H9 (cell line): ENCODE measurements around the gene PDZD7. TPM values are rescaled to one million over a fixed set of nuclear protein-coding genes. Genes with fewer than 3 reads are reported as not detected.

ENCODE experiments used
- DNase-seq: peaks from one replicate; pipeline ENCODE4 v3.0.0-alpha.2; 2017
- H2AFZ ChIP-seq: one replicate; pipeline ENCODE4 v1.6.1; 2013; ENCODE audit warnings: mild to moderate bottlenecking, low read length, control low read depth, moderate library complexity
- H2AK5ac ChIP-seq: 2 replicates; pipeline ENCODE4 v1.6.1; 2013; ENCODE audit warnings: low read length, control low read depth, mixed read lengths; ENCODE audit not compliant: insufficient read length
- H2BK120ac ChIP-seq: one replicate; pipeline ENCODE4 v1.6.1; 2013; ENCODE audit warnings: low read depth, mild to moderate bottlenecking, low read length, control low read depth, inconsistent platforms; ENCODE audit not compliant: poor library complexity, severe bottlenecking
- H2BK12ac ChIP-seq: 2 replicates; pipeline ENCODE4 v1.6.1; 2013; ENCODE audit warnings: low read length, control low read depth, mixed read lengths, low read depth; ENCODE audit not compliant: insufficient read length
- H2BK15ac ChIP-seq: 2 replicates; pipeline ENCODE4 v1.6.1; 2013; ENCODE audit warnings: low read depth, low read length, control low read depth
- H2BK20ac ChIP-seq: one replicate; pipeline ENCODE4 v1.6.1; 2013; ENCODE audit warnings: low read depth, mild to moderate bottlenecking, low read length, control low read depth, inconsistent platforms; ENCODE audit not compliant: poor library complexity, severe bottlenecking
- H2BK5ac ChIP-seq: 2 replicates; pipeline ENCODE4 v1.6.1; 2013; ENCODE audit warnings: low read length, control low read depth, mixed read lengths; ENCODE audit not compliant: insufficient read length
- H3K14ac ChIP-seq: 2 replicates; pipeline ENCODE4 v1.6.1; 2013; ENCODE audit warnings: low read length, control low read depth; ENCODE audit not compliant: insufficient read depth
- H3K18ac ChIP-seq: 2 replicates; pipeline ENCODE4 v1.6.1; 2013; ENCODE audit warnings: low read depth, mild to moderate bottlenecking, mixed read lengths, low read length, control low read depth; ENCODE audit not compliant: insufficient read length
- H3K23ac ChIP-seq: 2 replicates; pipeline ENCODE4 v1.6.1; 2013; ENCODE audit warnings: low read length, control low read depth, mixed read lengths, low read depth; ENCODE audit not compliant: insufficient read length
- H3K23me2 ChIP-seq: 2 replicates; pipeline ENCODE4 v1.6.1; 2013; ENCODE audit warnings: low read depth, mild to moderate bottlenecking, mixed read lengths, low read length, control low read depth; ENCODE audit not compliant: insufficient read length, poor library complexity, severe bottlenecking
- H3K27ac ChIP-seq: 2 replicates; pipeline ENCODE4 v1.5.1; 2013; ENCODE audit warnings: low read length, control low read depth, mixed read lengths, low read depth; ENCODE audit not compliant: insufficient read length
- H3K27me3 ChIP-seq: 2 replicates; pipeline ENCODE4 v1.6.1; 2013; ENCODE audit warnings: low read length, control low read depth, inconsistent platforms; ENCODE audit not compliant: insufficient read depth
- H3K4ac ChIP-seq: 2 replicates; pipeline ENCODE4 v1.6.1; 2013; ENCODE audit warnings: low read depth, mild to moderate bottlenecking, control low read depth, inconsistent platforms, low read length, moderate library complexity
- H3K4me1 ChIP-seq: 2 replicates; pipeline ENCODE4 v1.6.1; 2013; ENCODE audit warnings: low read length, control low read depth, inconsistent platforms; ENCODE audit not compliant: insufficient read depth
- H3K4me2 ChIP-seq: 2 replicates; pipeline ENCODE4 v1.6.1; 2013; ENCODE audit warnings: low read length, control low read depth, mixed read lengths; ENCODE audit not compliant: insufficient read length, insufficient read depth
- H3K56ac ChIP-seq: 2 replicates; pipeline ENCODE4 v1.6.1; 2013; ENCODE audit warnings: low read depth, mild to moderate bottlenecking, mixed read lengths, low read length, control low read depth; ENCODE audit not compliant: insufficient read length
- H3K79me1 ChIP-seq: 2 replicates; pipeline ENCODE4 v1.6.1; 2013; ENCODE audit warnings: low read depth, mild to moderate bottlenecking, moderate library complexity, low read length, control low read depth, inconsistent platforms; ENCODE audit not compliant: insufficient read depth, poor library complexity, severe bottlenecking
- H3K79me2 ChIP-seq: 2 replicates; pipeline ENCODE4 v1.6.1; 2013; ENCODE audit warnings: low read length, control low read depth, inconsistent platforms; ENCODE audit not compliant: insufficient read depth
- H3K9ac ChIP-seq: 2 replicates; pipeline ENCODE4 v1.6.1; 2013; ENCODE audit warnings: low read length, control low read depth, mixed read lengths; ENCODE audit not compliant: insufficient read length; ENCODE audit errors: extremely low read depth
- H3K9me3 ChIP-seq: one replicate; pipeline ENCODE4 v1.6.1; 2013; ENCODE audit warnings: low read depth, low read length, inconsistent platforms; ENCODE audit not compliant: control insufficient read depth
- H3T11ph ChIP-seq: one replicate; pipeline ENCODE4 v1.6.1; 2013; ENCODE audit warnings: mild to moderate bottlenecking, low read length, control low read depth, inconsistent platforms
- H4K20me1 ChIP-seq: one replicate; pipeline ENCODE4 v1.6.1; 2013; ENCODE audit not compliant: control insufficient read depth, insufficient read length, insufficient read depth
- H4K5ac ChIP-seq: 2 replicates; pipeline ENCODE4 v1.6.1; 2013; ENCODE audit warnings: low read depth, mild to moderate bottlenecking, mixed read lengths, low read length, control low read depth; ENCODE audit not compliant: insufficient read length
- H4K8ac ChIP-seq: replicated peaks from 2 replicates; pipeline ENCODE4 v1.6.1; 2013; ENCODE audit warnings: low read length, control low read depth, mixed read lengths, low read depth; ENCODE audit not compliant: insufficient read length
- H4K91ac ChIP-seq: 2 replicates; pipeline ENCODE4 v1.6.1; 2013; ENCODE audit warnings: low read depth, mild to moderate bottlenecking, moderate library complexity, mixed read lengths, low read length, control low read depth; ENCODE audit not compliant: insufficient read length
- H3K27ac Mint-ChIP-seq, 3 experiments: 2 replicates in 2 of 3; 3 replicates in 1 of 3; pipeline ENCODE4 v1.8.0; 2020 to 2021; ENCODE audit warnings: mixed read lengths in 3 of 3, mild to moderate bottlenecking in 1 of 3, moderate library complexity in 1 of 3
- H3K27me3 Mint-ChIP-seq: 2 replicates; pipeline ENCODE4 v1.8.0; 2021; ENCODE audit warnings: low read depth, mild to moderate bottlenecking, moderate library complexity, mixed read lengths
- H3K36me3 Mint-ChIP-seq, 3 experiments: 2 replicates in 2 of 3; 3 replicates in 1 of 3; pipeline ENCODE4 v1.8.0; 2020 to 2021; ENCODE audit warnings: low read depth in 3 of 3, mixed read lengths in 3 of 3; ENCODE audit not compliant: insufficient read depth in 1 of 3
- H3K4me1 Mint-ChIP-seq, 2 experiments: 2 replicates each; pipeline ENCODE4 v1.8.0; 2020; ENCODE audit warnings: mixed read lengths in 2 of 2
- H3K4me3 Mint-ChIP-seq, 2 experiments: 2 replicates in 1 of 2; 3 replicates in 1 of 2; pipeline ENCODE4 v1.8.0; 2020 to 2021; ENCODE audit warnings: mild to moderate bottlenecking in 2 of 2, mixed read lengths in 2 of 2, moderate library complexity in 1 of 2
- H3K9me3 Mint-ChIP-seq, 2 experiments: 2 replicates in 1 of 2; 3 replicates in 1 of 2; pipeline ENCODE4 v1.8.0; 2020; ENCODE audit warnings: mild to moderate bottlenecking in 2 of 2, mixed read lengths in 2 of 2, moderate library complexity in 1 of 2
- CTCF ChIP-seq: fragments of 200-600 bp; sonication (generic); conservative IDR thresholded peaks from 3 replicates; pipeline ENCODE4 v1.8.0; 2021; ENCODE audit warnings: antibody characterized with exemption, mild to moderate bottlenecking
- WGBS: extraction: QIAGEN DNeasy Blood & Tissue Kit; methylation state at CpG from one replicate; pipeline ENCODE4 v1.1.7; 2013; ENCODE audit warnings: missing lambda C conversion rate, low lambda C conversion rate, mixed read lengths; ENCODE audit not compliant: insufficient read length; ENCODE audit errors: extremely low coverage; 5-methylcytosine and 5-hydroxymethylcytosine counted together
- total RNA-seq: library from RNA; stranded (reverse); gene quantifications from 2 replicates; pipeline ENCODE4 v1.2.1, GENCODE V29; 2021

PDZD7 gene
- total RNA-seq, 1 experiment from 2014 or later: 2.0 TPM

- H3K4me1 ChIP-seq: peaks cover 4% of the 10 kb centered on the region; the same call in 1 of the 2 replicates
- no peak overlapping the region for H3K23ac ChIP-seq
- H3K27me3 ChIP-seq: no peaks in the 10 kb centered on the region
- no peaks in the 10 kb centered on the region for H3K79me1 ChIP-seq
- no peak overlapping the region for H2BK5ac ChIP-seq
- no peak overlapping the region for H4K91ac ChIP-seq
- H2BK15ac ChIP-seq: no peak overlapping the region
- no peak overlapping the region for H3T11ph ChIP-seq
- Mint-ChIP-seq H3K4me3 (no peak overlapping the region), H3K27me3 (peaks cover 35% of the 10 kb centered on the region), H3K4me1 (peaks cover 27 to 44% of the 10 kb centered on the region in 2 experiments), H3K9me3 (no peaks in the 10 kb centered on the region; a peak in 1 of 5 replicates), H3K27ac (no peak overlapping the region; a peak in 1 of 7 replicates), H3K36me3 (no peaks in the 10 kb centered on the region)
- H3K9ac ChIP-seq: no peak overlapping the region
- no peak overlapping the region for H4K8ac ChIP-seq
- no peaks in the 10 kb centered on the region for H3K79me2 ChIP-seq
- H4K5ac ChIP-seq: no peak overlapping the region
- WGBS: no CpG with 5 or more reads among the region's 10 CpGs
- DNase-seq: no peak
- no peak overlapping the region for H3K14ac ChIP-seq
- no peak overlapping the region for H3K18ac ChIP-seq
- H2BK120ac ChIP-seq: no peak overlapping the region
- H3K9me3 ChIP-seq: no peaks in the 10 kb centered on the region
- no peak overlapping the region for H2BK12ac ChIP-seq
- H3K56ac ChIP-seq: no peak overlapping the region
- TF ChIP-seq CTCF: no peak
- no peak overlapping the region for H2AK5ac ChIP-seq
- no peak overlapping the region for H3K27ac ChIP-seq
- H2AFZ ChIP-seq: no peak overlapping the region
- H4K20me1 ChIP-seq: no peaks in the 10 kb centered on the region
- H3K4me2 ChIP-seq: no peak overlapping the region
- peaks cover 12% of the 10 kb centered on the region for H3K23me2 ChIP-seq
- H2BK20ac ChIP-seq: no peak overlapping the region
- no peak overlapping the region for H3K4ac ChIP-seq
Measured at GRCh38 chr10:101027106-101027720, 3.7 kb downstream of the PDZD7 start.
